ENCODE data around the gene NID2.

The NID2 gene

DNA sequence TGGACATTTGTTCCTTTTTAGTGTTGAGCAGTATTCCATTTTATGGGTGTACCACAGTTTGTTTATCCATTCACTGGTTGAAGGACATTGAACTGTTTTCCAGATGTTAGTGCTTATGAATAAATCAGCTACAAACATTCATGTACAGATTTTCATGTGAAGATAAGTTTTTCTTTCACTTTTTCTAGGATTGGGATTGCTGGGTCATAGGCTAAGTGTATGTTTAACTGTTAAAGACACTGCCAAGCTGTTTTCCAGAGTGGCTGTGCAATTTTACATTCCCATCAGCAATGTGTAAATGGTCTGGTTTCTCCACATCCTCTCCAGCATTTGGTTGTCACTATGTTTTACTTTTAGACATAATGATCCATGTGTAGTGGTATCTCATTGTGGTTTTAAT is 14.0 kb upstream of the NID2 start:
- Histone ChIP-seq H3K4me2 (ENCODE audit: low read length) (no peak overlapping the region), H3K4me1 (ENCODE audit: low read length) (no peaks in the 10 kb centered on the region), H3K27me3 (ENCODE audit: low read depth, low read length) (peaks cover 39% of the 10 kb centered on the region), H3K36me3 (replicated peaks; ENCODE audit: low read depth, low read length) (no peaks in the 10 kb centered on the region), H3K79me2 (ENCODE audit: low read length) (no peaks in the 10 kb centered on the region), H3K4me3 (ENCODE audit: low read length) (no peak overlapping the region), H2AFZ (ENCODE audit: low read depth, low read length) (no peak overlapping the region), H3K9ac (ENCODE audit: low read length) (no peak overlapping the region), H3K9me3 (ENCODE audit: insufficient read depth, low read length) (no peaks in the 10 kb centered on the region), H4K20me1 (ENCODE audit: insufficient read depth, low read length) (no peaks in the 10 kb centered on the region), H3K27ac (ENCODE audit: low read length) (no peak overlapping the region)
- TF ChIP-seq CTCF (IDR thresholded peaks at IDR 0.05; ENCODE audit: low read depth, low read length) = no peak
- no peak for TF ChIP-seq EZH2phosphoT487 (IDR thresholded peaks at IDR 0.05; ENCODE audit: low read depth)

DNA sequence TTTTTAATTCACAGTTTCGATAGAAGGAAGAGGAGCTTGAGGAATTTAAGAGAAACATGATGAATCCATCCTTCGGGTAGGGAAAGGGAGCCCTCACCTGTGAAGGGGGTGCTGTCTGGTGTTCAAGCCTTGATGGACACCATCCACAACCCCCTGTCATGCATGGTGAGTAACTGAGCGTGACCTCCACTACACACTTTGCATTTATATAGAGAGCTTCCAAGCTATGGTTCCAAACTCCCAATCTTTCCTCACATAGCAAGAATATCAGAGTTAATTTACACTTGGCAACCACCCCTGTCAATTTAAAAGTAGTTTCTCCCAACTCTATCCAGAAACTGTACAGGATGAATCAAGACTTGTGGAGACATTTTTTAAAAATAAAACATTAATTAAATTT is 13.1 kb upstream of the NID2 start:
- no peaks in the 10 kb centered on the region for H3K36me3 ChIP-seq (replicated peaks; ENCODE audit: low read depth, low read length)
- H3K79me2 ChIP-seq (ENCODE audit: low read length) = no peaks in the 10 kb centered on the region
- peaks cover 48% of the 10 kb centered on the region for H3K27me3 ChIP-seq (ENCODE audit: low read depth, low read length)
- no peak overlapping the region for H2AFZ ChIP-seq (ENCODE audit: low read depth, low read length)
- H3K9me3 ChIP-seq (ENCODE audit: insufficient read depth, low read length) = no peaks in the 10 kb centered on the region
- no peaks in the 10 kb centered on the region for H3K4me1 ChIP-seq (ENCODE audit: low read length)
- H4K20me1 ChIP-seq (ENCODE audit: insufficient read depth, low read length) = no peaks in the 10 kb centered on the region
- H3K9ac ChIP-seq (ENCODE audit: low read length) = no peak overlapping the region
- TF ChIP-seq CTCF (IDR thresholded peaks at IDR 0.05; ENCODE audit: low read depth, low read length) (no peak), EZH2phosphoT487 (IDR thresholded peaks at IDR 0.05; ENCODE audit: low read depth) (no peak)
- H3K4me2 ChIP-seq (ENCODE audit: low read length) = no peak overlapping the region
- H3K4me3 ChIP-seq (ENCODE audit: low read length) = no peak overlapping the region
- H3K27ac ChIP-seq (ENCODE audit: low read length) = no peak overlapping the region

GRCh38 chr14:52080808-52081755 is 12.2 kb upstream of the NID2 start:
- no peak overlapping the region for H3K4me2 ChIP-seq (ENCODE audit: low read length)
- H3K36me3 ChIP-seq (replicated peaks; ENCODE audit: low read depth, low read length) = no peaks in the 10 kb centered on the region
- no peak overlapping the region for H3K9ac ChIP-seq (ENCODE audit: low read length)
- TF ChIP-seq CTCF (IDR thresholded peaks at IDR 0.05; ENCODE audit: low read depth, low read length) = no peak
- no peak for TF ChIP-seq EZH2phosphoT487 (IDR thresholded peaks at IDR 0.05; ENCODE audit: low read depth)
- no peaks in the 10 kb centered on the region for H4K20me1 ChIP-seq (ENCODE audit: insufficient read depth, low read length)
- H3K79me2 ChIP-seq (ENCODE audit: low read length) = no peaks in the 10 kb centered on the region
- no peaks in the 10 kb centered on the region for H3K9me3 ChIP-seq (ENCODE audit: insufficient read depth, low read length)
- no peak overlapping the region for H2AFZ ChIP-seq (ENCODE audit: low read depth, low read length)
- peaks cover 56% of the 10 kb centered on the region for H3K27me3 ChIP-seq (ENCODE audit: low read depth, low read length)
- H3K4me1 ChIP-seq (ENCODE audit: low read length) = no peaks in the 10 kb centered on the region
- no peak overlapping the region for H3K27ac ChIP-seq (ENCODE audit: low read length)
- H3K4me3 ChIP-seq (ENCODE audit: low read length) = no peak overlapping the region

DNA sequence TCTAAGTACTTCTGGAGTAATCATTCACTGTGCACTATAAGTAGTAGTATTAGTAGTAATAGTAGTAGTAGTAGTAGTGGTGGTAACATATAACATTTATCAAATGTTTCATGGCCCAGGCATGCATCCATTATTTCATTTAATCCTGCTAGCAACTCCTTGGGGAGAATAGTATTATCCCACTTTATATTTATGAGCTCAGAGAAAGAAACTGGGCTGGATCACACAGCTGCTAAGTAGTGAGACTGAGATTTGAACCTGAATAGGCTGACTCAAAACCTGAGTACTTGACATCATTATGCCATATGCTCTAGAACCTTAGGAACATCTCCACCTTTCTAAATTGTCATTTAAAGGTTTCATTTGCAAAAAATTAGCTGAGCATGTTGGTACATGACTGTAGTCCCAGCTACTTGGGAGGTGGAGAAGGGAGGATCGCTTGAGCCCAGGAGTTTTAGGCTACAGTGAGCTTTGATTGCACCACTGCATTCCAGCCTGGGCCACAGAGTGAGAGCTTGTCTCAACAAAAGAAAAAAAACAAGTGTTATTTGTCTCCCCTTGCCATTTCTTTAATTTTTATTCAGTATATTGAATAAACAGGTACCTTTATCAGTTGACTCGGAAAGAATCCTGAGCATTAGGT is 11.4 kb upstream of the NID2 start:
- no peaks in the 10 kb centered on the region for H4K20me1 ChIP-seq (ENCODE audit: insufficient read depth, low read length)
- no peaks in the 10 kb centered on the region for H3K4me1 ChIP-seq (ENCODE audit: low read length)
- H3K27ac ChIP-seq (ENCODE audit: low read length) = no peak overlapping the region
- no peaks in the 10 kb centered on the region for H3K36me3 ChIP-seq (replicated peaks; ENCODE audit: low read depth, low read length)
- no peaks in the 10 kb centered on the region for H3K79me2 ChIP-seq (ENCODE audit: low read length)
- H3K4me2 ChIP-seq (ENCODE audit: low read length) = no peak overlapping the region
- H3K27me3 ChIP-seq (ENCODE audit: low read depth, low read length) = peaks cover 63% of the 10 kb centered on the region
- no peak overlapping the region for H3K4me3 ChIP-seq (ENCODE audit: low read length)
- no peaks in the 10 kb centered on the region for H3K9me3 ChIP-seq (ENCODE audit: insufficient read depth, low read length)
- H3K9ac ChIP-seq (ENCODE audit: low read length) = no peak overlapping the region
- no peak overlapping the region for H2AFZ ChIP-seq (ENCODE audit: low read depth, low read length)
- TF ChIP-seq EZH2phosphoT487 (IDR thresholded peaks at IDR 0.05; ENCODE audit: low read depth) = no peak
- no peak for TF ChIP-seq CTCF (IDR thresholded peaks at IDR 0.05; ENCODE audit: low read depth, low read length)
